ENCODE measurements around the gene SPEF2.

- TF ChIP-seq CTCF (IDR thresholded peaks at IDR 0.05): no peak
- TF ChIP-seq POLR2A (IDR thresholded peaks at IDR 0.05): no peak
These were observed 100.1 kb downstream of the SPEF2 start for GRCh38 chr5:35717718-35718117.
